Fibroblast of lung (primary cell): ENCODE results near the gene TPRX1. TPM values are rescaled to one million over a fixed set of nuclear protein-coding genes. Genes with fewer than 3 reads are reported as not detected.
"Not testable (repeated sequence)": the region's sequence is repeated elsewhere in the genome, so short reads cannot be mapped to it uniquely, and the experiment has no call there.

Experiments used
- DNase-seq, 2 donors: peaks; one replicate each; pipeline versions ENCODE4 v3.0.0 to v3.0.0-alpha.2; 2010; ENCODE audit warnings: low read depth in 2 of 2
- H2AFZ ChIP-seq: 2 replicates; pipeline ENCODE4 v1.5.1; 2012; ENCODE audit warnings: low read length, control low read depth, inconsistent platforms
- H3K27ac ChIP-seq: 2 replicates; pipeline ENCODE4 v1.5.1; 2011; ENCODE audit warnings: low read length, control low read depth; ENCODE audit not compliant: insufficient read depth
- H3K27me3 ChIP-seq: 2 replicates; pipeline ENCODE4 v1.5.1; 2011; ENCODE audit warnings: mild to moderate bottlenecking, low read length; ENCODE audit not compliant: control insufficient read depth, insufficient read depth
- H3K36me3 ChIP-seq: 2 replicates; pipeline ENCODE4 v1.5.1; 2011; ENCODE audit warnings: low read length; ENCODE audit not compliant: control insufficient read depth, insufficient read depth
- H3K4me1 ChIP-seq: 2 replicates; pipeline ENCODE4 v1.5.1; 2011; ENCODE audit warnings: low read length; ENCODE audit not compliant: control insufficient read depth, insufficient read depth; ENCODE audit errors: extremely low read depth
- H3K4me2 ChIP-seq: 2 replicates; pipeline ENCODE4 v1.5.1; 2011; ENCODE audit warnings: low read length, control low read depth; ENCODE audit not compliant: insufficient read depth; ENCODE audit errors: extremely low read depth
- H3K4me3 ChIP-seq, 4 experiments: fragments of 200-600 bp in 1 of 4; sonication (generic) in 1 of 4; replicated peaks in 1 of 4; 2 replicates each; pipeline ENCODE4 v1.5.1; 2011 to 2016; ENCODE audit warnings: low read length in 4 of 4, low read depth in 3 of 4, mild to moderate bottlenecking in 3 of 4, control low read depth in 2 of 4, inconsistent platforms in 1 of 4, mixed read lengths in 1 of 4; ENCODE audit not compliant: insufficient read depth in 1 of 4; ENCODE audit errors: control extremely low read depth in 1 of 4
- H3K79me2 ChIP-seq: 2 replicates; pipeline ENCODE4 v1.5.1; 2012; ENCODE audit warnings: mild to moderate bottlenecking, low read length, inconsistent platforms; ENCODE audit not compliant: control insufficient read depth, insufficient read depth
- H3K9ac ChIP-seq: 2 replicates; pipeline ENCODE4 v1.5.1; 2011; ENCODE audit warnings: mild to moderate bottlenecking, low read length, control low read depth; ENCODE audit not compliant: insufficient read depth
- H3K9me3 ChIP-seq: 2 replicates; pipeline ENCODE4 v1.5.1; 2012; ENCODE audit warnings: low read depth, low read length; ENCODE audit not compliant: control insufficient read depth, insufficient read depth
- H4K20me1 ChIP-seq: 2 replicates; pipeline ENCODE4 v1.5.1; 2011; ENCODE audit warnings: low read length; ENCODE audit not compliant: control insufficient read depth, insufficient read depth; ENCODE audit errors: extremely low read depth
- EZH2 ChIP-seq: IDR thresholded peaks from 2 replicates; pipeline ENCODE4 v1.5.1; 2012; ENCODE audit warnings: low read length, control low read depth, mild to moderate bottlenecking; ENCODE audit errors: missing control alignments
- polyA plus RNA-seq, 2 donors: library from polyadenylated mRNA; depleted of rRNA in 1 of 2; stranded (reverse) in 1 of 2; unstranded in 1 of 2; fragments of >200 nt; gene quantifications; 2 replicates each; pipeline ENCODE4 v1.2.1, GENCODE V29; 2011 to 2012; ENCODE audit warnings: missing spikeins in 1 of 2
- total RNA-seq: library from RNA; depleted of rRNA; stranded (reverse); fragments of >200 nt; gene quantifications from 2 replicates; pipeline ENCODE4 v1.2.1, GENCODE V29; 2014
- TF ChIP-seq, protein P1 (sequence below), 2 donors: IDR thresholded peaks in 1 of 2; conservative IDR thresholded peaks in 1 of 2; 1 replicate in 1 of 2; 2 replicates in 1 of 2; pipeline ENCODE4 v1.5.1; 2011 to 2012; ENCODE audit warnings: low read length in 2 of 2, control low read depth in 1 of 2, inconsistent platforms in 1 of 2, low read depth in 1 of 2, mild to moderate bottlenecking in 1 of 2

TPRX1 gene
- total and polyA plus RNA-seq, 2 donors (not counting 1 experiment from before 2014, with no cell fraction given) = not detected

DNA sequence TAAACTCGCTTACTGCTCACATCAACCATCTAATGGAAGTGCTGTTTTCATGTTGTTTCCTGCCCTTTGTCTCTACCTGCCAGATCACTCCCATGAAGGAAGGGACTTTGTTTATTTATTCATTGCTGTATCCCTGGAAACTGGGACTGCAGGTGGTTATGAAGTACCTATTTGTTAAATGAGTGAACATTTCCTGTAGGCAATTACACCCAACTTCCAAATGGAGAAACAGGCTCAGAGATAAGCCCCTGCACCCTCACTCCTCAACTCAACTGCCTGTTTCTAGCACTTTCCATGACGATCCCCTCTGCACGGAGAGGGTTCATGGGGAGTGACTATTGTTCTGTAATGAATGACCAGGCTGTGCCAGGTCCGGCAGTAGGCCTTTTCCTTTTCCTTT lies 27.8 kb downstream of the TPRX1 start:
- Histone ChIP-seq H3K4me3 (no peak overlapping the region), H3K36me3 (peaks cover 8% of the 10 kb centered on the region), H3K27me3 (no peaks in the 10 kb centered on the region), H3K9ac (no peak overlapping the region), H3K4me1 (peaks cover 3% of the 10 kb centered on the region), H3K4me2 (no peak overlapping the region), H3K79me2 (peaks cover 29% of the 10 kb centered on the region), H3K27ac (no peak overlapping the region), H4K20me1 (no peaks in the 10 kb centered on the region), H3K9me3 (no peaks in the 10 kb centered on the region), H2AFZ (no peak overlapping the region)
- peak in 1 of 2 donors; percentile 31 for DNase-seq
- TF ChIP-seq, protein P1, sequence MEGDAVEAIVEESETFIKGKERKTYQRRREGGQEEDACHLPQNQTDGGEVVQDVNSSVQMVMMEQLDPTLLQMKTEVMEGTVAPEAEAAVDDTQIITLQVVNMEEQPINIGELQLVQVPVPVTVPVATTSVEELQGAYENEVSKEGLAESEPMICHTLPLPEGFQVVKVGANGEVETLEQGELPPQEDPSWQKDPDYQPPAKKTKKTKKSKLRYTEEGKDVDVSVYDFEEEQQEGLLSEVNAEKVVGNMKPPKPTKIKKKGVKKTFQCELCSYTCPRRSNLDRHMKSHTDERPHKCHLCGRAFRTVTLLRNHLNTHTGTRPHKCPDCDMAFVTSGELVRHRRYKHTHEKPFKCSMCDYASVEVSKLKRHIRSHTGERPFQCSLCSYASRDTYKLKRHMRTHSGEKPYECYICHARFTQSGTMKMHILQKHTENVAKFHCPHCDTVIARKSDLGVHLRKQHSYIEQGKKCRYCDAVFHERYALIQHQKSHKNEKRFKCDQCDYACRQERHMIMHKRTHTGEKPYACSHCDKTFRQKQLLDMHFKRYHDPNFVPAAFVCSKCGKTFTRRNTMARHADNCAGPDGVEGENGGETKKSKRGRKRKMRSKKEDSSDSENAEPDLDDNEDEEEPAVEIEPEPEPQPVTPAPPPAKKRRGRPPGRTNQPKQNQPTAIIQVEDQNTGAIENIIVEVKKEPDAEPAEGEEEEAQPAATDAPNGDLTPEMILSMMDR (conservative IDR thresholded peaks at IDR 0.05 in 1 of 2, IDR thresholded peaks at IDR 0.05 in 1 of 2; ENCODE audit: low read depth in 1 of 2, low read length in 2 of 2) = no peak
- TF ChIP-seq EZH2 = no peak

DNA sequence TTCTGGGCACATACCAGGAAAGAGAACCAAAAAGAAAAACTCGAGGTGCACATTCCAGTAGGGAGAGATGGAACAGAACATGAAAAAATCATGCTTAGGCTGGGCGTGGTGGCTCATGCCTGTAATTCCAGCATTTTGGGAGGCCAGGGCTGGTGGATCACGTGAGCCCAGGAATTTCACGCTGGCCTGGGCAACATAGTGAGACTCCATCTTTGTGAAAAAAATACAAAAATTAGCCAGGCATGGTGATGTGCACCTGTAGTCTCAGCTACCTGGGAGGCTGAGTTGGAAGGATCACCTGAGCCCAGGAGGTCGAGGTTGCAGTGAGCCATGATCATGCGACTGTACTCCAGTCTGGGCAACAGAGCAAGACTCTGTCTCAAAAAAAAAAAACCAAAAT lies 33.1 kb downstream of the TPRX1 start:
- H3K4me3 ChIP-seq, H3K9me3 ChIP-seq, H4K20me1 ChIP-seq, H3K9ac ChIP-seq, H3K27ac ChIP-seq, H3K79me2 ChIP-seq, H3K27me3 ChIP-seq, H3K4me2 ChIP-seq, H3K4me1 ChIP-seq, DNase-seq, H2AFZ ChIP-seq, H3K36me3 ChIP-seq: not testable (repeated sequence)

DNA sequence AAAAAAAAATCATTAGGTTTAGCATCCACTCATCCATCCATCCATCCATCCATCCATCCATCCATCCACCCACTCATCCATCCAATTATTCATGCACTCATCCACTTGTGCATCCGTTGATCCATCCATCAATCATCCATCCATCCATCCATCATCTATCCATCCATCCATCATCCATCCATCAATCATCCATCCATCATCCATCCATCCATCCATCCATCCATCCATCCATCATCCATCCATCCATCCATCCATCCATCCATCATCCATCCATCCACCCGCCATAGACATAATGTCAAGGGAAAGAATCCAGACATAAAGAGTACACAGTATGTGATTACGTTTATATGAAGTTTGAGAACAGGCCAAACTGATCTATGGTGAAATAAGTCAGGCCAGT lies 34.8 kb downstream of the TPRX1 start:
- Histone ChIP-seq H3K27ac (no peak overlapping the region), H3K27me3 (no peaks in the 10 kb centered on the region), H3K36me3 (no peaks in the 10 kb centered on the region), H3K9ac (no peak overlapping the region), H3K79me2 (no peaks in the 10 kb centered on the region), H3K9me3 (no peaks in the 10 kb centered on the region), H4K20me1 (no peaks in the 10 kb centered on the region), H3K4me1 (no peaks in the 10 kb centered on the region), H2AFZ (no peak overlapping the region), H3K4me2 (no peak overlapping the region), H3K4me3 (no peak overlapping the region)
- TF ChIP-seq, protein P1 (conservative IDR thresholded peaks at IDR 0.05 in 1 of 2, IDR thresholded peaks at IDR 0.05 in 1 of 2; ENCODE audit: low read depth in 1 of 2, low read length in 2 of 2) = no peak
- TF ChIP-seq EZH2 = no peak
- DNase-seq = no peak
